Ishikawa (cell line): ENCODE results near the gene EPS8L3.

Experiments
- EP300 ChIP-seq: IDR thresholded peaks from 2 replicates; pipeline ENCODE4 v1.6.1; 2012; ENCODE audit warnings: borderline replicate concordance
- RAD21 ChIP-seq: IDR thresholded peaks from 2 replicates; pipeline ENCODE4 v1.6.1; 2012; ENCODE audit warnings: low read depth
- TAF1 ChIP-seq: IDR thresholded peaks from 2 replicates; pipeline ENCODE4 v1.6.1; 2012; ENCODE audit warnings: low read depth, mild to moderate bottlenecking
- TEAD4 ChIP-seq: IDR thresholded peaks from 2 replicates; pipeline ENCODE4 v1.6.1; 2012
- YY1 ChIP-seq: IDR thresholded peaks from 2 replicates; pipeline ENCODE4 v1.6.1; 2012; ENCODE audit warnings: low read depth
- TF ChIP-seq, protein P1 (sequence below): IDR thresholded peaks from 2 replicates; pipeline ENCODE4 v1.6.1; 2012
- TF ChIP-seq, protein P2 (sequence below): IDR thresholded peaks from 2 replicates; pipeline ENCODE4 v1.6.1; 2012; ENCODE audit warnings: low read depth, mild to moderate bottlenecking

DNA sequence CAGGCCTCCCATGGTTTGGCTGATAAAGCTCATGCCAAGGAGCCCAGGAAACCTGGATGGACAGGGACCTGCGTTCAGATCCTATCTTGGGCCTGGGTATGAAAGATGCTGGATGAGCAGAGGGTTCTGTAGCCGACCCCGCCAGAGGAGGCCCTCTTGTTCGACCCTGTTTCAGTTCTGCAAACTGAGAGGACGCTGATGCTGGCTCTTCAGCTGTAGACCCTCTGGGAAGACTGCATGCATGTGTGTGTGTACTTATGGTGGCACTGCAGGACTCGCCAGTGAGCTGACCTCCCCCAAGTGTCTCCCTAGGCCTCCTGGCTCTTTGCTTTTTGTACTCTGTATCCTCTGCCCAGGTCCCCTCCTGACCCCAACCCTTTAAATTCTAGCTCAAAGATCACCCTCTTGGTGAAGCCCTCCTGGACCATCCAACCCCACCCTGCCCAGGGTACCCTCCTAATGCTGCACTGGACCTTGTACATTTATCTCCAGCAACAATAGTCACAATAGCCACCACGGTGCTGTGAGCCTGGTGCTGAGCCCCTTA is 1.6 kb downstream of the EPS8L3 start:
- TF ChIP-seq TEAD4 (no peak), EP300 (no peak), TAF1 (no peak), YY1 (no peak), RAD21 (no peak)
- TF ChIP-seq, protein P1, sequence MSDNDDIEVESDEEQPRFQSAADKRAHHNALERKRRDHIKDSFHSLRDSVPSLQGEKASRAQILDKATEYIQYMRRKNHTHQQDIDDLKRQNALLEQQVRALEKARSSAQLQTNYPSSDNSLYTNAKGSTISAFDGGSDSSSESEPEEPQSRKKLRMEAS = no peak
- TF ChIP-seq, protein P2, sequence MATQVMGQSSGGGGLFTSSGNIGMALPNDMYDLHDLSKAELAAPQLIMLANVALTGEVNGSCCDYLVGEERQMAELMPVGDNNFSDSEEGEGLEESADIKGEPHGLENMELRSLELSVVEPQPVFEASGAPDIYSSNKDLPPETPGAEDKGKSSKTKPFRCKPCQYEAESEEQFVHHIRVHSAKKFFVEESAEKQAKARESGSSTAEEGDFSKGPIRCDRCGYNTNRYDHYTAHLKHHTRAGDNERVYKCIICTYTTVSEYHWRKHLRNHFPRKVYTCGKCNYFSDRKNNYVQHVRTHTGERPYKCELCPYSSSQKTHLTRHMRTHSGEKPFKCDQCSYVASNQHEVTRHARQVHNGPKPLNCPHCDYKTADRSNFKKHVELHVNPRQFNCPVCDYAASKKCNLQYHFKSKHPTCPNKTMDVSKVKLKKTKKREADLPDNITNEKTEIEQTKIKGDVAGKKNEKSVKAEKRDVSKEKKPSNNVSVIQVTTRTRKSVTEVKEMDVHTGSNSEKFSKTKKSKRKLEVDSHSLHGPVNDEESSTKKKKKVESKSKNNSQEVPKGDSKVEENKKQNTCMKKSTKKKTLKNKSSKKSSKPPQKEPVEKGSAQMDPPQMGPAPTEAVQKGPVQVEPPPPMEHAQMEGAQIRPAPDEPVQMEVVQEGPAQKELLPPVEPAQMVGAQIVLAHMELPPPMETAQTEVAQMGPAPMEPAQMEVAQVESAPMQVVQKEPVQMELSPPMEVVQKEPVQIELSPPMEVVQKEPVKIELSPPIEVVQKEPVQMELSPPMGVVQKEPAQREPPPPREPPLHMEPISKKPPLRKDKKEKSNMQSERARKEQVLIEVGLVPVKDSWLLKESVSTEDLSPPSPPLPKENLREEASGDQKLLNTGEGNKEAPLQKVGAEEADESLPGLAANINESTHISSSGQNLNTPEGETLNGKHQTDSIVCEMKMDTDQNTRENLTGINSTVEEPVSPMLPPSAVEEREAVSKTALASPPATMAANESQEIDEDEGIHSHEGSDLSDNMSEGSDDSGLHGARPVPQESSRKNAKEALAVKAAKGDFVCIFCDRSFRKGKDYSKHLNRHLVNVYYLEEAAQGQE = no peak
